HepG2 (cell line): Measurements from ENCODE around the gene LRP1B. TPM values are rescaled to one million over a fixed set of nuclear protein-coding genes. Genes with fewer than 3 reads are reported as not detected.

Experiments used
- ATAC-seq: fragments of 200-7000 bp; cut with Tn5 transposase; 3 replicates; pipeline ENCODE4 v1.9.1; 2020; ENCODE audit warnings: mild to moderate bottlenecking, moderate library complexity
- BruUV-seq: library from RNA; stranded (reverse); fragments of 400-500 nt; replicated peaks from 2 replicates; lab custom pipeline; 2021; lab: Mats Ljungman, UMichigan
- CTCF ChIA-PET: fragments of 300-600 bp; formaldehyde crosslinking; extraction: SDS; loops from one replicate; lab custom pipeline; 2021; ENCODE audit warnings: low total read pairs, inconsistent platforms, low intra/inter-chr PET ratio; lab: Yijun Ruan, JAX
- POLR2A ChIA-PET: fragments of 350-600 bp; sonication (Branson Sonifier 250); formaldehyde crosslinking; loops from one replicate; lab custom pipeline; 2020; ENCODE audit warnings: antibody characterized with exemption, inconsistent platforms; lab: Yijun Ruan, JAX
- DNase-seq: peaks from one replicate; pipeline ENCODE4 v3.0.0-alpha.2; 2015; ENCODE audit warnings: low spot score
- FAIRE-seq: peaks from 3 replicates; lab custom pipeline; 2011; peaks lifted over from hg19 to GRCh38; lab: Jason Lieb, UNC
- H2AFZ ChIP-seq: one replicate; pipeline ENCODE4 v1.6.1; 2011; ENCODE audit warnings: low read length, inconsistent platforms
- H3K27ac ChIP-seq: fragments of 300-600 bp; 3 replicates; pipeline ENCODE4 v1.8.0; 2011; ENCODE audit warnings: mixed run types, mild to moderate bottlenecking, mixed read lengths, low read length, inconsistent platforms; ENCODE audit not compliant: insufficient read depth; ENCODE audit errors: extremely low read length
- H3K27me3 ChIP-seq, 2 experiments: fragments of 200-600 bp in 1 of 2; 2 replicates in 1 of 2; 3 replicates in 1 of 2; pipeline versions ENCODE4 v1.6.0 to v1.8.0; 2011; ENCODE audit warnings: low read length in 2 of 2, mild to moderate bottlenecking in 2 of 2, moderate library complexity in 2 of 2, inconsistent platforms in 1 of 2; ENCODE audit not compliant: insufficient read depth in 2 of 2, control insufficient read depth in 1 of 2
- H3K36me3 ChIP-seq, 2 experiments: fragments of 200-600 bp in 1 of 2; replicated peaks in 1 of 2; 2 replicates in 1 of 2; 3 replicates in 1 of 2; pipeline versions ENCODE4 v1.5.1 to v1.8.0; 2011; ENCODE audit warnings: low read length in 2 of 2, inconsistent platforms in 1 of 2; ENCODE audit not compliant: insufficient read depth in 2 of 2, control insufficient read depth in 1 of 2
- H3K4me1 ChIP-seq: 2 replicates; pipeline ENCODE4 v1.5.1; 2012; ENCODE audit warnings: low read length, inconsistent platforms; ENCODE audit not compliant: insufficient read depth
- H3K4me2 ChIP-seq: 2 replicates; pipeline ENCODE4 v1.6.0; 2011; ENCODE audit warnings: low read depth, low read length, inconsistent platforms
- H3K4me3 ChIP-seq, 3 experiments: fragments of 200-600 bp in 1 of 3; sonication (generic), shearing (Covaris generic) in 1 of 3; replicated peaks in 1 of 3; 2 replicates each; pipeline ENCODE4 v1.5.1; 2011 to 2016; ENCODE audit warnings: low read length in 3 of 3, inconsistent platforms in 2 of 3, low read depth in 2 of 3, mild to moderate bottlenecking in 2 of 3, control low read depth in 1 of 3, mixed read lengths in 1 of 3; ENCODE audit not compliant: insufficient read depth in 1 of 3
- H3K79me2 ChIP-seq: one replicate; pipeline ENCODE4 v1.6.1; 2011; ENCODE audit warnings: low read length, inconsistent platforms; ENCODE audit not compliant: insufficient read depth
- H3K9ac ChIP-seq: 2 replicates; pipeline ENCODE4 v1.6.0; 2011; ENCODE audit warnings: mild to moderate bottlenecking, low read depth, low read length, inconsistent platforms; ENCODE audit not compliant: insufficient read depth
- H3K9me3 ChIP-seq: 2 replicates; pipeline ENCODE4 v1.5.1; 2012; ENCODE audit warnings: mild to moderate bottlenecking, low read length
- H4K20me1 ChIP-seq: 2 replicates; pipeline ENCODE4 v1.6.0; 2011; ENCODE audit warnings: inconsistent platforms, mild to moderate bottlenecking, low read length, moderate library complexity; ENCODE audit not compliant: insufficient read depth
- ATAD3A ChIP-seq: sonication (generic); formaldehyde crosslinking; IDR thresholded peaks from 2 replicates; pipeline ENCODE4 v1.4.0; 2020; ENCODE audit warnings: missing genetic modification reagents
- ATF7-NPFF ChIP-seq: sonication (generic); formaldehyde crosslinking; IDR thresholded peaks from 2 replicates; pipeline ENCODE4 v1.8.1; 2023; ENCODE audit warnings: mild to moderate bottlenecking, low read depth, missing genetic modification reagents, moderate library complexity
- CBX1 ChIP-seq: IDR thresholded peaks from one replicate; pipeline ENCODE4 v1.6.1; 2016; ENCODE audit warnings: antibody characterized with exemption, low read depth
- IKZF5 ChIP-seq: IDR thresholded peaks from 2 replicates; pipeline ENCODE4 v1.6.1; 2018; ENCODE audit warnings: missing genetic modification reagents, mild to moderate bottlenecking, missing compliant biosample characterization
- KLF6 ChIP-seq: IDR thresholded peaks from 2 replicates; pipeline ENCODE4 v1.8.0; 2016; ENCODE audit warnings: missing biosample characterization, missing genetic modification reagents
- NFE2L1 ChIP-seq: sonication (generic); formaldehyde crosslinking; IDR thresholded peaks from 2 replicates; pipeline ENCODE4 v1.4.0; 2020; ENCODE audit warnings: missing genetic modification reagents, mild to moderate bottlenecking, borderline replicate concordance
- NFYC ChIP-seq: IDR thresholded peaks from 2 replicates; pipeline ENCODE4 v1.6.1; 2016; ENCODE audit warnings: missing genetic modification reagents, missing compliant biosample characterization
- ONECUT2 ChIP-seq: sonication (generic); formaldehyde crosslinking; IDR thresholded peaks from 2 replicates; pipeline ENCODE4 v1.4.0; 2020; ENCODE audit warnings: missing genetic modification reagents
- PHF21A ChIP-seq: sonication (generic); formaldehyde crosslinking; IDR thresholded peaks from 2 replicates; pipeline ENCODE4 v1.5.0; 2020; ENCODE audit warnings: mild to moderate bottlenecking, missing genetic modification reagents
- ZBTB38 ChIP-seq: sonication (generic); formaldehyde crosslinking; IDR thresholded peaks from 2 replicates; pipeline ENCODE4 v1.5.1; 2020; ENCODE audit warnings: mild to moderate bottlenecking, missing genetic modification reagents
- ZFP36L1 ChIP-seq: sonication (generic); formaldehyde crosslinking; IDR thresholded peaks from 2 replicates; pipeline ENCODE4 v1.8.0; 2022; ENCODE audit warnings: mild to moderate bottlenecking, missing genetic modification reagents, moderate library complexity
- ZIK1 ChIP-seq: sonication (generic); formaldehyde crosslinking; IDR thresholded peaks from 2 replicates; pipeline ENCODE4 v1.5.0; 2020; ENCODE audit warnings: mild to moderate bottlenecking, low read depth, missing genetic modification reagents, borderline replicate concordance
- ZNF383 ChIP-seq: sonication (generic); formaldehyde crosslinking; IDR thresholded peaks from 2 replicates; pipeline ENCODE4 v1.4.0; 2020; ENCODE audit warnings: missing genetic modification reagents, mild to moderate bottlenecking, borderline replicate concordance
- WGBS: methylation state at CpG from one replicate; pipeline ENCODE4 v1.1.6; 2017; ENCODE audit warnings: low lambda C conversion rate; 5-methylcytosine and 5-hydroxymethylcytosine counted together
- in situ Hi-C: cut with HindIII; loops from 2 replicates; pipeline ENCODE4 v1.10.0; 2017; ENCODE audit warnings: low pct_unique_long_range_greater_than_20kb; ENCODE audit not compliant: extremely low pct_ligation_motif_present
- intact Hi-C: fragments of 100-400 bp; cut with micrococcal nuclease; formaldehyde crosslinking; loops from one replicate; pipeline ENCODE4 v1.10.0; 2022; ENCODE audit not compliant: unreplicated experiment
- polyA plus RNA-seq, 8 experiments: library from polyadenylated mRNA; depleted of rRNA in 3 of 8; stranded (reverse) in 7 of 8; unstranded in 1 of 8; fragments of >200 nt; fragmentation: Illumina TruSeq in 4 of 8; extraction: Trizol in 4 of 8; gene quantifications; 2 replicates each; pipeline versions ENCODE4 v1.2.1 to v1.2.3, GENCODE V29; 2011 to 2016; ENCODE audit warnings: low read depth in 4 of 8, missing spikeins in 1 of 8, mixed read lengths in 1 of 8; ENCODE audit not compliant: insufficient read depth in 1 of 8
- total RNA-seq, 5 experiments: library from RNA; depleted of rRNA; stranded (reverse); fragments of >200 nt; fragmentation: Illumina TruSeq; extraction: Trizol; gene quantifications; 2 replicates each; pipeline ENCODE4 v1.2.3, GENCODE V29; 2016; ENCODE audit warnings: low read depth in 1 of 5
- TF ChIP-seq, protein P1 (sequence below): sonication (generic); formaldehyde crosslinking; IDR thresholded peaks from 2 replicates; pipeline ENCODE4 v1.4.0; 2020; ENCODE audit warnings: missing genetic modification reagents, borderline replicate concordance
- TF ChIP-seq, protein P2 (sequence below): sonication (generic); formaldehyde crosslinking; IDR thresholded peaks from 2 replicates; pipeline ENCODE4 v1.4.0; 2020; ENCODE audit warnings: missing genetic modification reagents

Gene LRP1B
- total and polyA plus RNA-seq, 2 of the 13 experiments (the other 11 are each of a cell fraction or from before 2014, with no cell fraction given): 0.04 TPM; not detected in 1

DNA sequence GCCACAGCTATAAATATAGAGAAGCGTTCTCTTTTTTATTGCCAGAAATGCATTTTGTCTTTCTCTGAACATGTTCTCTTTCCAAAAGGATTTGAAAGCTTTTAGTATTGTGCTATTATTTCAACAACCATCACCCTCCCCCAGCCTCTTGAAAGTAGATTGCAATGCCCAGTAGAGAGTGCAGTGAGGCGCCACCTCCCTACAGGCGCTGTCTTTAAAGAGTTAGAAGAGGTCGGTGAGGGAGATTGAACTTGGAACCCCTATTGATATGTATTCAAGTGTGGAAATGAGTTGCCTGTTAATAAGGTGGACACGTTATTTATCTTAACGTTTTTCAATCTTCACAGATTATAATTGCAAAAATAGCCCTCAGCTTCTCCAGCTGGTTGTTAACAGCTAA lies 360.3 kb downstream of the LRP1B start:
- ATAC-seq (peak; percentile 29; the same call in 1 of the 3 replicates), FAIRE-seq (no peak), DNase-seq (no peak)
- Histone ChIP-seq H3K27ac (no peak overlapping the region), H3K9me3 (no peaks in the 10 kb centered on the region), H3K79me2 (no peaks in the 10 kb centered on the region), H3K4me3 (no peak overlapping the region), H3K9ac (no peak overlapping the region), H4K20me1 (no peaks in the 10 kb centered on the region), H3K4me1 (no peaks in the 10 kb centered on the region), H2AFZ (no peak overlapping the region), H3K27me3 (no peaks in the 10 kb centered on the region), H3K36me3 (no peaks in the 10 kb centered on the region), H3K4me2 (no peak overlapping the region)
- in situ Hi-C loops: no loop called here
- no TSS peak for BruUV-seq
- 4% methylated on average over 6 of the region's 6 CpGs for WGBS
- ChIA-PET CTCF (no interaction called here), POLR2A (no interaction called here)
- intact Hi-C loops: no loop called here
- no peak for TF ChIP-seq KLF6 (CRISPR knock-in tag)
- no peak for TF ChIP-seq CBX1
- no peak for TF ChIP-seq IKZF5

GRCh38 chr2:141767691-141768090 lies 363.1 kb downstream of the LRP1B start:
- 2% methylated on average over 1 of the region's 1 CpG for WGBS
- Histone ChIP-seq H2AFZ (no peak overlapping the region), H3K36me3 (no peaks in the 10 kb centered on the region), H3K4me3 (no peak overlapping the region), H3K27me3 (no peaks in the 10 kb centered on the region), H3K9me3 (no peaks in the 10 kb centered on the region), H3K4me2 (no peak overlapping the region), H3K79me2 (no peaks in the 10 kb centered on the region), H3K4me1 (no peaks in the 10 kb centered on the region), H3K9ac (no peak overlapping the region), H4K20me1 (no peaks in the 10 kb centered on the region), H3K27ac (no peak overlapping the region)
- FAIRE-seq: no peak
- intact Hi-C loops: no loop called here
- DNase-seq: no peak
- BruUV-seq: no TSS peak
- CTCF ChIA-PET: no interaction called here
- in situ Hi-C loops: no loop called here
- no peak for ATAC-seq
- POLR2A ChIA-PET: no interaction called here
- TF ChIP-seq ZBTB38 (CRISPR knock-in tag) (no peak), NFE2L1 (CRISPR knock-in tag) (no peak), PHF21A (CRISPR knock-in tag) (no peak), ONECUT2 (CRISPR knock-in tag) (no peak), NFYC (CRISPR knock-in tag) (no peak), ATF7-NPFF (CRISPR knock-in tag) (no peak), ZIK1 (CRISPR knock-in tag) (no peak), ZFP36L1 (no peak), ZNF383 (CRISPR knock-in tag) (no peak), ATAD3A (CRISPR knock-in tag) (no peak)
- TF ChIP-seq, protein P1, sequence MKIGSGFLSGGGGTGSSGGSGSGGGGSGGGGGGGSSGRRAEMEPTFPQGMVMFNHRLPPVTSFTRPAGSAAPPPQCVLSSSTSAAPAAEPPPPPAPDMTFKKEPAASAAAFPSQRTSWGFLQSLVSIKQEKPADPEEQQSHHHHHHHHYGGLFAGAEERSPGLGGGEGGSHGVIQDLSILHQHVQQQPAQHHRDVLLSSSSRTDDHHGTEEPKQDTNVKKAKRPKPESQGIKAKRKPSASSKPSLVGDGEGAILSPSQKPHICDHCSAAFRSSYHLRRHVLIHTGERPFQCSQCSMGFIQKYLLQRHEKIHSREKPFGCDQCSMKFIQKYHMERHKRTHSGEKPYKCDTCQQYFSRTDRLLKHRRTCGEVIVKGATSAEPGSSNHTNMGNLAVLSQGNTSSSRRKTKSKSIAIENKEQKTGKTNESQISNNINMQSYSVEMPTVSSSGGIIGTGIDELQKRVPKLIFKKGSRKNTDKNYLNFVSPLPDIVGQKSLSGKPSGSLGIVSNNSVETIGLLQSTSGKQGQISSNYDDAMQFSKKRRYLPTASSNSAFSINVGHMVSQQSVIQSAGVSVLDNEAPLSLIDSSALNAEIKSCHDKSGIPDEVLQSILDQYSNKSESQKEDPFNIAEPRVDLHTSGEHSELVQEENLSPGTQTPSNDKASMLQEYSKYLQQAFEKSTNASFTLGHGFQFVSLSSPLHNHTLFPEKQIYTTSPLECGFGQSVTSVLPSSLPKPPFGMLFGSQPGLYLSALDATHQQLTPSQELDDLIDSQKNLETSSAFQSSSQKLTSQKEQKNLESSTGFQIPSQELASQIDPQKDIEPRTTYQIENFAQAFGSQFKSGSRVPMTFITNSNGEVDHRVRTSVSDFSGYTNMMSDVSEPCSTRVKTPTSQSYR (CRISPR knock-in tag): no peak
- TF ChIP-seq, protein P2, sequence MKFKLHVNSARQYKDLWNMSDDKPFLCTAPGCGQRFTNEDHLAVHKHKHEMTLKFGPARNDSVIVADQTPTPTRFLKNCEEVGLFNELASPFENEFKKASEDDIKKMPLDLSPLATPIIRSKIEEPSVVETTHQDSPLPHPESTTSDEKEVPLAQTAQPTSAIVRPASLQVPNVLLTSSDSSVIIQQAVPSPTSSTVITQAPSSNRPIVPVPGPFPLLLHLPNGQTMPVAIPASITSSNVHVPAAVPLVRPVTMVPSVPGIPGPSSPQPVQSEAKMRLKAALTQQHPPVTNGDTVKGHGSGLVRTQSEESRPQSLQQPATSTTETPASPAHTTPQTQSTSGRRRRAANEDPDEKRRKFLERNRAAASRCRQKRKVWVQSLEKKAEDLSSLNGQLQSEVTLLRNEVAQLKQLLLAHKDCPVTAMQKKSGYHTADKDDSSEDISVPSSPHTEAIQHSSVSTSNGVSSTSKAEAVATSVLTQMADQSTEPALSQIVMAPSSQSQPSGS (CRISPR knock-in tag): no peak
